Muscle layer of colon (tissue), 2 donors: Measurements from ENCODE around the gene TRAP1.

ENCODE experiments used
- H3K27ac ChIP-seq: one replicate; pipeline ENCODE4 v1.7.0; 2013; ENCODE audit warnings: low read depth, mild to moderate bottlenecking, low read length, moderate library complexity
- H3K27me3 ChIP-seq, 2 donors: one replicate each; pipeline ENCODE4 v1.7.0; 2013; ENCODE audit warnings: low read length in 2 of 2, mild to moderate bottlenecking in 2 of 2; ENCODE audit not compliant: insufficient read depth in 2 of 2, control insufficient read depth in 1 of 2
- H3K36me3 ChIP-seq: one replicate; pipeline ENCODE4 v1.7.0; 2013; ENCODE audit warnings: mild to moderate bottlenecking, low read length; ENCODE audit not compliant: insufficient read depth
- H3K4me1 ChIP-seq: one replicate; pipeline ENCODE4 v1.7.0; 2013; ENCODE audit warnings: mild to moderate bottlenecking, low read length; ENCODE audit not compliant: insufficient read depth
- H3K4me3 ChIP-seq, 2 donors: one replicate each; pipeline ENCODE4 v1.7.0; 2013; ENCODE audit warnings: low read length in 2 of 2, low read depth in 1 of 2, mild to moderate bottlenecking in 1 of 2, moderate library complexity in 1 of 2
- H3K9ac ChIP-seq: one replicate; pipeline ENCODE4 v1.7.0; 2013; ENCODE audit warnings: low read length
- H3K9me3 ChIP-seq: one replicate; pipeline ENCODE4 v1.7.0; 2013; ENCODE audit warnings: mild to moderate bottlenecking, low read length
- donor health status: abdominal sarcoma.
- donor health status: Adenocarcinoma of cecum.

Gene TRAP1

GRCh38 chr16:3642397-3643094, 74.8 kb downstream of the TRAP1 start:
- H3K4me1 ChIP-seq = no peaks in the 10 kb centered on the region
- H3K27ac ChIP-seq = no peak overlapping the region
- H3K9me3 ChIP-seq = no peaks in the 10 kb centered on the region
- H3K4me3 ChIP-seq = no peak overlapping the region
- H3K36me3 ChIP-seq = peaks cover 16% of the 10 kb centered on the region
- no peak overlapping the region for H3K9ac ChIP-seq
- H3K27me3 ChIP-seq = no peaks in the 10 kb centered on the region

GRCh38 chr16:3641801-3642396, 75.4 kb downstream of the TRAP1 start:
- Histone ChIP-seq H3K4me3 (no peak overlapping the region), H3K27ac (no peak overlapping the region), H3K4me1 (no peaks in the 10 kb centered on the region), H3K9ac (no peak overlapping the region), H3K9me3 (no peaks in the 10 kb centered on the region), H3K27me3 (no peaks in the 10 kb centered on the region), H3K36me3 (peaks cover 16% of the 10 kb centered on the region)

GRCh38 chr16:3640632-3641501, 76.5 kb downstream of the TRAP1 start:
- no peak overlapping the region for H3K9ac ChIP-seq
- H3K36me3 ChIP-seq = peaks cover 16% of the 10 kb centered on the region
- H3K4me1 ChIP-seq = no peaks in the 10 kb centered on the region
- H3K9me3 ChIP-seq = no peaks in the 10 kb centered on the region
- no peak overlapping the region for H3K4me3 ChIP-seq
- H3K27ac ChIP-seq = no peak overlapping the region
- H3K27me3 ChIP-seq = no peaks in the 10 kb centered on the region

- Histone ChIP-seq H3K4me1 (no peaks in the 10 kb centered on the region), H3K27ac (no peak overlapping the region), H3K36me3 (peaks cover 16% of the 10 kb centered on the region), H3K9me3 (no peaks in the 10 kb centered on the region), H3K27me3 (no peaks in the 10 kb centered on the region), H3K4me3 (no peak overlapping the region), H3K9ac (no peak overlapping the region)
Observed at GRCh38 chr16:3640207-3640606, 77.1 kb downstream of the TRAP1 start.

- Histone ChIP-seq H3K36me3 (peaks cover 16% of the 10 kb centered on the region), H3K27me3 (no peaks in the 10 kb centered on the region), H3K9me3 (no peaks in the 10 kb centered on the region), H3K4me3 (no peak overlapping the region), H3K27ac (no peak overlapping the region), H3K4me1 (no peaks in the 10 kb centered on the region), H3K9ac (no peak overlapping the region)
Observed at GRCh38 chr16:3638916-3639644, 78.2 kb downstream of the TRAP1 start.

- Histone ChIP-seq H3K9me3 (no peaks in the 10 kb centered on the region), H3K4me3 (no peak overlapping the region), H3K9ac (no peak overlapping the region), H3K36me3 (peaks cover 8% of the 10 kb centered on the region), H3K27me3 (no peaks in the 10 kb centered on the region), H3K27ac (no peak overlapping the region), H3K4me1 (no peaks in the 10 kb centered on the region)
Observed at GRCh38 chr16:3637371-3637923, 79.9 kb downstream of the TRAP1 start.

- H3K36me3 ChIP-seq = no peaks in the 10 kb centered on the region
- H3K27me3 ChIP-seq = no peaks in the 10 kb centered on the region
- no peaks in the 10 kb centered on the region for H3K4me1 ChIP-seq
- H3K9me3 ChIP-seq = no peaks in the 10 kb centered on the region
- H3K27ac ChIP-seq = no peak overlapping the region
- H3K4me3 ChIP-seq = no peak overlapping the region
- H3K9ac ChIP-seq = no peak overlapping the region
Observed at GRCh38 chr16:3625911-3626732, 91.2 kb downstream of the TRAP1 start.

- no peaks in the 10 kb centered on the region for H3K27me3 ChIP-seq
- no peak overlapping the region for H3K9ac ChIP-seq
- H3K9me3 ChIP-seq = no peaks in the 10 kb centered on the region
- no peak overlapping the region for H3K27ac ChIP-seq
- H3K4me3 ChIP-seq = no peak overlapping the region
- no peaks in the 10 kb centered on the region for H3K4me1 ChIP-seq
- H3K36me3 ChIP-seq = no peaks in the 10 kb centered on the region
Observed at GRCh38 chr16:3625331-3625730, 92.0 kb downstream of the TRAP1 start.

GRCh38 chr16:3623642-3624041, 93.7 kb downstream of the TRAP1 start:
- no peaks in the 10 kb centered on the region for H3K36me3 ChIP-seq
- no peaks in the 10 kb centered on the region for H3K27me3 ChIP-seq
- no peak overlapping the region for H3K9ac ChIP-seq
- H3K4me1 ChIP-seq = no peaks in the 10 kb centered on the region
- H3K4me3 ChIP-seq = no peak overlapping the region
- no peaks in the 10 kb centered on the region for H3K9me3 ChIP-seq
- H3K27ac ChIP-seq = no peak overlapping the region

- Histone ChIP-seq H3K9me3 (no peaks in the 10 kb centered on the region), H3K4me1 (no peaks in the 10 kb centered on the region), H3K27ac (no peak overlapping the region), H3K4me3 (no peak overlapping the region), H3K36me3 (no peaks in the 10 kb centered on the region), H3K9ac (no peak overlapping the region), H3K27me3 (no peaks in the 10 kb centered on the region)
Observed at GRCh38 chr16:3618769-3619141, 98.6 kb downstream of the TRAP1 start.
